K562 (cell line): ENCODE results near the gene IGSF21. TPM values are rescaled to one million over a fixed set of nuclear protein-coding genes. Genes with fewer than 3 reads are reported as not detected.

ENCODE experiments used
- CREM ChIP-seq: IDR thresholded peaks from 2 replicates; pipeline ENCODE4 v1.6.1; 2014; ENCODE audit warnings: antibody characterized with exemption, low read depth
- DDX20 ChIP-seq: fragments of 450-650 bp; IDR thresholded peaks from 2 replicates; pipeline ENCODE4 v1.6.1; 2016; ENCODE audit warnings: missing genetic modification characterization, low read depth, mild to moderate bottlenecking, missing compliant biosample characterization, moderate library complexity
- ESRRA ChIP-seq: fragments of 450-650 bp; IDR thresholded peaks from 2 replicates; pipeline ENCODE4 v1.6.1; 2014; ENCODE audit warnings: low read depth, mild to moderate bottlenecking, moderate library complexity, borderline replicate concordance
- ILF3 ChIP-seq: fragments of 450-650 bp; IDR thresholded peaks from 2 replicates; pipeline ENCODE4 v1.6.1; 2018; ENCODE audit warnings: antibody characterized with exemption, mild to moderate bottlenecking, moderate library complexity, borderline replicate concordance
- MTF1 ChIP-seq: fragments of 250-450 bp; sonication (Bioruptor Pico); IDR thresholded peaks from 2 replicates; pipeline ENCODE4 v1.9.0; 2021; ENCODE audit warnings: moderate library complexity, mild to moderate bottlenecking, inconsistent platforms, borderline replicate concordance
- NFATC3 ChIP-seq: fragments of 450-650 bp; IDR thresholded peaks from 2 replicates; pipeline ENCODE4 v1.6.1; 2017; ENCODE audit warnings: mild to moderate bottlenecking
- PKNOX1 ChIP-seq: fragments of 450-650 bp; IDR thresholded peaks from 2 replicates; pipeline ENCODE4 v1.6.1; 2016
- PTTG1 ChIP-seq: fragments of 450-650 bp; IDR thresholded peaks from 2 replicates; pipeline ENCODE4 v1.6.1; 2016; ENCODE audit warnings: low read depth, mild to moderate bottlenecking, missing genetic modification characterization, missing compliant biosample characterization
- THRAP3 ChIP-seq: fragments of 450-650 bp; IDR thresholded peaks from 2 replicates; pipeline ENCODE4 v1.6.1; 2016; ENCODE audit warnings: mild to moderate bottlenecking, inconsistent platforms, borderline replicate concordance
- ZBTB11 ChIP-seq, 3 experiments: fragments of 200-800 bp in 1 of 3; fragments of 250-450 bp in 1 of 3; fragments of 450-650 bp in 1 of 3; sonication (Bioruptor Pico) in 1 of 3; sonication (Bioruptor generic) in 1 of 3; formaldehyde crosslinking in 1 of 3; IDR thresholded peaks; 2 replicates each; pipeline versions ENCODE4 v1.6.1 to v1.8.0; 2016 to 2022; ENCODE audit warnings: mild to moderate bottlenecking in 2 of 3, missing genetic modification characterization in 2 of 3, missing compliant biosample characterization in 1 of 3, moderate library complexity in 1 of 3
- ZBTB17 ChIP-seq: fragments of 450-650 bp; formaldehyde crosslinking; IDR thresholded peaks from 2 replicates; pipeline ENCODE4 v1.4.0; 2020; ENCODE audit warnings: mild to moderate bottlenecking
- ZFPM2 ChIP-seq: fragments of 250-450 bp; sonication (Bioruptor Pico); IDR thresholded peaks from 2 replicates; pipeline ENCODE4 v1.5.1; 2022; ENCODE audit warnings: mild to moderate bottlenecking
- ZNF3 ChIP-seq: fragments of 250-450 bp; sonication (Bioruptor Pico); IDR thresholded peaks from 2 replicates; pipeline ENCODE4 v1.5.0; 2021; ENCODE audit warnings: mild to moderate bottlenecking, moderate library complexity
- ZNF347 ChIP-seq: fragments of 450-650 bp; formaldehyde crosslinking; IDR thresholded peaks from 2 replicates; pipeline ENCODE4 v1.4.0; 2020; ENCODE audit warnings: low read depth, mild to moderate bottlenecking, moderate library complexity
- ZNF584 ChIP-seq: fragments of 200-800 bp; sonication (Bioruptor generic); IDR thresholded peaks from 2 replicates; pipeline ENCODE4 v1.6.1; 2016; ENCODE audit warnings: low read depth, mild to moderate bottlenecking, missing genetic modification characterization, missing compliant biosample characterization
- ZNF589 ChIP-seq: fragments of 200-800 bp; sonication (Bioruptor generic); IDR thresholded peaks from 2 replicates; pipeline ENCODE4 v1.6.1; 2016; ENCODE audit warnings: low read depth, missing genetic modification characterization, missing compliant biosample characterization
- ZNF699 ChIP-seq: fragments of 250-450 bp; sonication (Bioruptor Pico); IDR thresholded peaks from 2 replicates; pipeline ENCODE4 v1.8.0; 2021; ENCODE audit warnings: mild to moderate bottlenecking, moderate library complexity; ENCODE audit not compliant: insufficient replicate concordance
- ZNF764 ChIP-seq: fragments of 250-450 bp; sonication (Bioruptor Pico); IDR thresholded peaks from 2 replicates; pipeline ENCODE4 v1.4.0; 2020; ENCODE audit warnings: low read depth, mild to moderate bottlenecking, moderate library complexity
- polyA plus RNA-seq, 8 experiments: library from polyadenylated mRNA; depleted of rRNA in 4 of 8; stranded (reverse) in 5 of 8; unstranded in 3 of 8; fragments of >200 nt; fragmentation: Nextera tagmentation in 2 of 8; fragmentation: Illumina TruSeq in 1 of 8; extraction: Ambion mirVana in 2 of 8; extraction: Trizol in 1 of 8; gene quantifications; 2 replicates each; pipeline versions ENCODE4 v1.2.1 to v1.2.3, GENCODE V29; 2011 to 2014; ENCODE audit warnings: inconsistent platforms in 1 of 8, missing spikeins in 1 of 8
- total RNA-seq, 7 experiments: library from RNA; depleted of rRNA in 6 of 7; stranded (reverse); fragments of >200 nt in 6 of 7; fragmentation: Illumina TruSeq in 2 of 7; extraction: Trizol in 2 of 7; gene quantifications; 2 replicates each; pipeline versions ENCODE4 v1.2.1 to v1.2.3, GENCODE V29; 2011 to 2021; ENCODE audit warnings: low replicate concordance in 1 of 7
- TF ChIP-seq, protein P1 (sequence below): fragments of 250-450 bp; sonication (Bioruptor Pico); IDR thresholded peaks from 2 replicates; pipeline ENCODE4 v1.5.0; 2020; ENCODE audit warnings: mild to moderate bottlenecking, borderline replicate concordance

Gene IGSF21
- total and polyA plus RNA-seq, 9 of the 15 experiments (the other 6 are each of a cell fraction or from before 2014, with no cell fraction given) = not detected

DNA sequence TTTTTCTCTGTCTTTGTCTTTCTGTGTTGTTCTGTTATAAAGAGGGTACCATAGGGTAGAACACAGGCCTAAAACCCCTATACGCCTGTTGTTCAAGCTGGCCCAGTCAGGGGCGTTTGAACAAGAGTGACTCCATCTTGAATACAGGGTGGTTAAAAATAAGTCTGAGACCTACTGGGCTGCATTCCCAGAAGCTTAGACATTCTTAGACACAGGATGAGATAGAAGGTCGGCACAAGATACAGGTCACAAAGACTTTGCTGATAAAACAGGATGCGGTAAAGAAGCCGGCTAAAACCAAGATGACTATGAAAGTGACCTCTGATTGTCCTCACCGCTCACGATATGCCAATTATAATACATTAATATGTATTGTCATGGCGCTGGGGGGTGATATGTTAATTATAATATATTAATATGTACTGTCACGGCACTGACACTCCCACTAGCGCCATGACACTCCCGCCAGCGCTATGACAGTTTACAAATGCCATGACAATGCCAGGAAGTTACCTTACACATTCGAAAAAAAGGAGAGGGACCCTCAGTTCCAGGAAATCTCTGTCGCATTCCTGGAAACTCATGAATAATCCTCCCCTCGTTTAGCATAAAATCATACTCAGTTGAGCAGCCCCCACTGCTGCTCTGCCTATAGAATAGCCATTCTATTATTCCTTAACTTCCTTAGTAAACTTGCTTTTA lies 314.6 kb downstream of the IGSF21 start (continued):
- TF ChIP-seq ZFPM2 (CRISPR knock-in tag) (peak; percentile 99), CREM (no peak), ZNF3 (CRISPR knock-in tag) (peak; percentile 97), PTTG1 (peak; percentile 99), PKNOX1 (peak; percentile 35; the same call in 1 of the 2 replicates), ZBTB11 (CRISPR knock-in tag; IDR thresholded peaks at IDR 0.05) (peak in 2 of 3 experiments; percentile 51 to 96; a peak in 3 of 6 replicates), ZNF584 (peak; percentile 100), NFATC3 (no peak), ZBTB17 (peak; percentile 99), ZNF347 (CRISPR knock-in tag) (peak; percentile 100), ILF3 (no peak), ZNF589 (CRISPR knock-in tag) (peak; percentile 100), THRAP3 (no peak), ZNF764 (CRISPR knock-in tag) (peak; percentile 86), DDX20 (tag) (peak; percentile 100), ESRRA (peak; percentile 85; the same call in 1 of the 2 replicates), MTF1 (peak; percentile 95; the same call in 1 of the 2 replicates), ZNF699 (CRISPR knock-in tag) (peak; percentile 95)
- TF ChIP-seq, protein P1, sequence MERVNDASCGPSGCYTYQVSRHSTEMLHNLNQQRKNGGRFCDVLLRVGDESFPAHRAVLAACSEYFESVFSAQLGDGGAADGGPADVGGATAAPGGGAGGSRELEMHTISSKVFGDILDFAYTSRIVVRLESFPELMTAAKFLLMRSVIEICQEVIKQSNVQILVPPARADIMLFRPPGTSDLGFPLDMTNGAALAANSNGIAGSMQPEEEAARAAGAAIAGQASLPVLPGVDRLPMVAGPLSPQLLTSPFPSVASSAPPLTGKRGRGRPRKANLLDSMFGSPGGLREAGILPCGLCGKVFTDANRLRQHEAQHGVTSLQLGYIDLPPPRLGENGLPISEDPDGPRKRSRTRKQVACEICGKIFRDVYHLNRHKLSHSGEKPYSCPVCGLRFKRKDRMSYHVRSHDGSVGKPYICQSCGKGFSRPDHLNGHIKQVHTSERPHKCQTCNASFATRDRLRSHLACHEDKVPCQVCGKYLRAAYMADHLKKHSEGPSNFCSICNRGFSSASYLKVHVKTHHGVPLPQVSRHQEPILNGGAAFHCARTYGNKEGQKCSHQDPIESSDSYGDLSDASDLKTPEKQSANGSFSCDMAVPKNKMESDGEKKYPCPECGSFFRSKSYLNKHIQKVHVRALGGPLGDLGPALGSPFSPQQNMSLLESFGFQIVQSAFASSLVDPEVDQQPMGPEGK (CRISPR knock-in tag) = peak; percentile 100
